ENCODE data around the gene CTNNBIP1. TPM values are rescaled to one million over a fixed set of nuclear protein-coding genes. Genes with fewer than 3 reads are reported as not detected.
A peak's percentile ranks its signal among the peaks of the same experiment; 100 is the strongest.

CTNNBIP1 gene
- polyA plus RNA-seq, 3 donors: 26.2 to 26.8 (median 26.3) TPM

DNA sequence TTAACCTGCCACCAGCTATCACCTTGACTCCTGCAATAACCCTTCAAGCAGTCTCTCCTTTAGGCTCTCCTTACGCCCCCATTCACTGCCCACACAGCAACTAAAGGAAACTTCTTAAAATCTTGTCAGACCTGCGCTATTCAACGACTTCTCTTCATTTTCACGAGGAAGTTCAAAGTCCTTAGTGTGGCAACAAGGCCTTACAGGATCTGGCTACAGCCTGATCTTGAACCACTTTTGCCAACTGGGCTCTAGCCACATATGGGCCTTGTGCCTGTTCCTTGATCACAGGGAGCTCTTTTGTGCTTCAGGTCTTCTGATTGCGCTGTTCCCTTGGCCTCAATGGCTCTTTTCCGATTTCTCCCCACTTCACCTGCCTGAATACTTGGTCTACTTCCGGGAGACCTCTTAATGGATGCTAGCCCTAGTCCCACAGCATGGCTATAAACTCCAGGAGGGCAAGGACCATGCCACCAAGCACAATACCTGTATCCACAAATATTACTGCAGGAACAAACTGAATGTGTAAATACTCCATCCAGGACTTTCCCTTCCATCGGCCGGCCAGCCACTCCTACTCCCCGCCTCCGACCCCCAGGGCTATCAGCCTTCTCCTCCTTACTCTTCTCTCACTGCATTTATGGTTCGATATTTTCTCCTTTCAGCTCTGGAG lies 2.3 kb upstream of the CTNNBIP1 start:
- peaks cover 29 to 35% of the 10 kb centered on the region in 2 donors for H3K4me1 ChIP-seq (ENCODE audit: control insufficient read depth in 1 of 2, insufficient read depth in 2 of 2, low read length in 2 of 2)
- H3K9me3 ChIP-seq (replicated peaks in 1 of 2; ENCODE audit: control insufficient read depth in 1 of 2, insufficient read depth in 1 of 2, low read length in 2 of 2): no peaks in the 10 kb centered on the region
- DNase-seq: no peak
- Mint-ChIP-seq H3K27me3 (ENCODE audit: low read depth in 3 of 3) (peaks cover 0 to 4% (median 3%) of the 10 kb centered on the region in 3 donors), H3K4me3 (no peak overlapping the region), H3K4me1 (peaks cover 39% of the 10 kb centered on the region), H3K9me3 (peaks cover 0 to 2% (median 0%) of the 10 kb centered on the region in 7 donors), H3K27ac (peak overlapping the region in 5 of 7 donors; percentile 8 to 70 (median 63)), H3K36me3 (peaks cover 0 to 2% of the 10 kb centered on the region in 2 donors)
- no peak for TF ChIP-seq CTCF (IDR thresholded peaks at IDR 0.05)
- no peak overlapping the region for H3K4me3 ChIP-seq (replicated peaks in 1 of 3; ENCODE audit: low read depth in 2 of 3, low read length in 3 of 3)
- H3K36me3 ChIP-seq (replicated peaks in 1 of 2; ENCODE audit: control insufficient read depth in 1 of 2, insufficient read depth in 2 of 2, low read length in 2 of 2): no peaks in the 10 kb centered on the region
- H3K27me3 ChIP-seq (ENCODE audit: control insufficient read depth in 2 of 2, insufficient read depth in 2 of 2, low read length in 2 of 2): no peaks in the 10 kb centered on the region
- no peak overlapping the region for H3K9ac ChIP-seq (ENCODE audit: insufficient read depth, low read length, poor library complexity, severe bottlenecking)
- WGBS (ENCODE audit: insufficient coverage): 65% methylated on average over 9 of the region's 12 CpGs
- H3K4me2 ChIP-seq (replicated peaks; ENCODE audit: extremely low read depth, low read length, poor library complexity, severe bottlenecking): no peak overlapping the region
- peak overlapping the region; percentile 59 for H2AFZ ChIP-seq (ENCODE audit: insufficient read depth, low read depth, low read length, poor library complexity, severe bottlenecking)
- peaks cover 20% of the 10 kb centered on the region for H3K79me2 ChIP-seq (ENCODE audit: insufficient read depth, low read length)
- H3K27ac ChIP-seq (ENCODE audit: low read depth in 1 of 2, low read length in 2 of 2): no peak overlapping the region
- H4K20me1 ChIP-seq (ENCODE audit: insufficient read depth, low read length): peaks cover 9% of the 10 kb centered on the region
- intact Hi-C loops (cut with micrococcal nuclease): loop anchor here (5.0 to 10.0 kb wide), 2 partner anchors 35 to 122 kb away; partner anchors contain the start of gene UBE4B (in 1 of the 2)

GRCh38 chr1:9910423-9911178 lies 532 bp upstream of the CTNNBIP1 start:
- Histone ChIP-seq H3K4me3 (replicated peaks in 1 of 3; ENCODE audit: low read depth in 2 of 3, low read length in 3 of 3) (peak overlapping the region; percentile 61 to 97 (median 67)), H3K4me1 (ENCODE audit: control insufficient read depth in 1 of 2, insufficient read depth in 2 of 2, low read length in 2 of 2) (peaks cover 29 to 36% of the 10 kb centered on the region in 2 donors), H3K27ac (ENCODE audit: low read depth in 1 of 2, low read length in 2 of 2) (peak overlapping the region; percentile 75 to 92), H3K27me3 (ENCODE audit: control insufficient read depth in 2 of 2, insufficient read depth in 2 of 2, low read length in 2 of 2) (no peaks in the 10 kb centered on the region), H3K9me3 (replicated peaks in 1 of 2; ENCODE audit: control insufficient read depth in 1 of 2, insufficient read depth in 1 of 2, low read length in 2 of 2) (no peaks in the 10 kb centered on the region), H3K4me2 (replicated peaks; ENCODE audit: extremely low read depth, low read length, poor library complexity, severe bottlenecking) (peak overlapping the region; percentile 91), H3K36me3 (replicated peaks in 1 of 2; ENCODE audit: control insufficient read depth in 1 of 2, insufficient read depth in 2 of 2, low read length in 2 of 2) (no peaks in the 10 kb centered on the region), H2AFZ (ENCODE audit: insufficient read depth, low read depth, low read length, poor library complexity, severe bottlenecking) (peak overlapping the region; percentile 93), H3K9ac (ENCODE audit: insufficient read depth, low read length, poor library complexity, severe bottlenecking) (peak overlapping the region; percentile 67), H4K20me1 (ENCODE audit: insufficient read depth, low read length) (peaks cover 9% of the 10 kb centered on the region), H3K79me2 (ENCODE audit: insufficient read depth, low read length) (peaks cover 36% of the 10 kb centered on the region)
- DNase-seq: peak; percentile 97 to 99 (median 98)
- Mint-ChIP-seq H3K9me3 (peaks cover 0 to 2% (median 0%) of the 10 kb centered on the region in 7 donors), H3K27ac (peak overlapping the region; percentile 90 to 98 (median 97)), H3K4me1 (peaks cover 46% of the 10 kb centered on the region), H3K27me3 (ENCODE audit: low read depth in 3 of 3) (peaks cover 0 to 4% (median 2%) of the 10 kb centered on the region in 3 donors), H3K4me3 (peak overlapping the region; percentile 90 to 99), H3K36me3 (peaks cover 0 to 10% of the 10 kb centered on the region in 2 donors)
- no peak for TF ChIP-seq CTCF (IDR thresholded peaks at IDR 0.05)
- intact Hi-C loops (cut with micrococcal nuclease): loop anchor here (2.0 to 10.0 kb wide), 4 partner anchors 32 to 124 kb away; partner anchors contain the start of genes LZIC (in 1 of the 2), NMNAT1 (in 1 of the 2) and UBE4B (in 1 of the 2)
- under 1% methylated on average over 44 of the region's 45 CpGs for WGBS (ENCODE audit: insufficient coverage)

Measured in CD14-positive monocyte (primary cell).